ENCODE data around the gene PARD3. TPM values are rescaled to one million over a fixed set of nuclear protein-coding genes. Genes with fewer than 3 reads are reported as not detected.

Gene PARD3
- total RNA-seq, 1 experiment from 2014 or later = 57.4 TPM

DNA sequence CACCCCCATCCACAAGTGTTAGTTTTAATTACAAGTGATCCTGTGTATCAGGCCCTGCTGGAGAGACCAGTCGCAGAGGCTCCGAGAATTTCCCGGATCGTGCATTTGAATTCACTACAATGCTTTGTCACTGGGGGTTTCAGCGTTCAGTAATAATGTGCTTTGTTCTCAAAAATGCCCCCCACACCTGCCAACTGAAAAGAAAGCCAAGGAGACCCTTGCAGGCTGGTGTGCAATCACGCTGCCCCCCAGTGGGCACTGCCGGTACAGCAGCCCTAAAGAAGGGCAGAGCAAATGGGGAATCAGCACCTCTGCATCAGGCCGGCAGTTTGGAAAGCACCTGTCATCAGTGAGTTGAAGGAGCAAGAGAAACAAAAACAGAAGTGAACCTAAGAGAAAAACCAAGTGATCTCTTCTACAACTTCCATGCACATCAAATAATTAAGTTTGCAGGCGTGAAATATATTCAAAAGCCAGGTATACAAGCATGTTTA is 177.6 kb downstream of the PARD3 start:
- peak; percentile 94 for TF ChIP-seq CTCF (conservative IDR thresholded peaks at IDR 0.05)
- no peak for TF ChIP-seq EZH2 (IDR thresholded peaks at IDR 0.05; ENCODE audit: low read depth)
- Histone ChIP-seq H3K9me3 (ENCODE audit: insufficient read depth, low read depth) (no peaks in the 10 kb centered on the region), H3K79me2 (ENCODE audit: low read depth) (peaks cover 22% of the 10 kb centered on the region; the same call in 1 of the 2 replicates), H4K20me1 (ENCODE audit: insufficient read depth) (peaks cover 13% of the 10 kb centered on the region), H3K27ac (no peak overlapping the region), H3K9me2 (ENCODE audit: insufficient read depth) (no peaks in the 10 kb centered on the region), H3K27me3 (ENCODE audit: insufficient read depth, low read depth) (no peaks in the 10 kb centered on the region), H2AFZ (no peak overlapping the region), H3K4me3 (no peak overlapping the region), H3K4me1 (replicated peaks; ENCODE audit: insufficient read depth) (peaks cover 5% of the 10 kb centered on the region; the same call in 1 of the 2 replicates), H3F3A (ENCODE audit: insufficient read depth, low read depth) (no peaks in the 10 kb centered on the region), H3K4me2 (no peak overlapping the region), H3K36me3 (ENCODE audit: low read depth) (no peaks in the 10 kb centered on the region)
- POLR2A ChIA-PET (ENCODE audit: unreplicated experiment) = no interaction called here
- BruUV-seq (replicated peaks) = no TSS peak
- DNase-seq = peak in 1 of 2 experiments; percentile 56
- intact Hi-C loops (cut with micrococcal nuclease; ENCODE audit: unreplicated experiment) = loop anchor here (5.0 to 10.0 kb wide), 4 partner anchors 313 to 1840 kb away; no protein-coding TSS in a partner anchor
- CTCF ChIA-PET = interaction anchor here (0.7 kb wide), 1 partner anchor 1303 kb away, joined by 3 read pairs; no protein-coding TSS in a partner anchor

DNA sequence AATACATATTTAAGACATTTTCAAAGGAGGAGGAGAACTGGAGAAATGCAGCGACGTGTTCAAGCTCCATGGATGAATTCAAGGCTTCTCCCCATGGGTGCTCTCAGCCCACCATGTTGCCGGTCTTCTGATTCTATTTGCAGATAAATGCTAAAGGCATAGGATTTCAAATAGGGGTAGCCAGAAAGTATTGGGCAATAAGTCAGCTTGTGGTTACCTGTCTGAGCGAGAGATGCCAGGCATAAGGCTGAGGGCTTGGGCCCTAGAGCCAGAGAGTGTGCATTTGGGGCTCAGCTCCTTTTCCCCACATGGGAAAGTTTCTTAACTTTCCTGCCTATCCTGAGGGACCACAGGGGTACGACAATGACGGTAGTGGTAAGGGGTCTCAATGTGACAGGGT is 180.0 kb downstream of the PARD3 start:
- peaks cover 5% of the 10 kb centered on the region; the same call in 1 of the 2 replicates for H3K4me1 ChIP-seq (replicated peaks; ENCODE audit: insufficient read depth)
- H3K9me2 ChIP-seq (ENCODE audit: insufficient read depth) = no peaks in the 10 kb centered on the region
- CTCF ChIA-PET = no interaction called here
- H3K4me3 ChIP-seq = no peak overlapping the region
- no peaks in the 10 kb centered on the region for H3F3A ChIP-seq (ENCODE audit: insufficient read depth, low read depth)
- no peaks in the 10 kb centered on the region for H3K9me3 ChIP-seq (ENCODE audit: insufficient read depth, low read depth)
- no peak for DNase-seq
- H4K20me1 ChIP-seq (ENCODE audit: insufficient read depth) = peaks cover 13% of the 10 kb centered on the region
- no peak for TF ChIP-seq EZH2 (IDR thresholded peaks at IDR 0.05; ENCODE audit: low read depth)
- TF ChIP-seq CTCF (conservative IDR thresholded peaks at IDR 0.05) = no peak
- no peaks in the 10 kb centered on the region for H3K27me3 ChIP-seq (ENCODE audit: insufficient read depth, low read depth)
- no peak overlapping the region for H3K4me2 ChIP-seq
- no peaks in the 10 kb centered on the region for H3K36me3 ChIP-seq (ENCODE audit: low read depth)
- intact Hi-C loops (cut with micrococcal nuclease; ENCODE audit: unreplicated experiment) = loop anchor here (5.0 to 10.0 kb wide), 4 partner anchors 310 to 1838 kb away; no protein-coding TSS in a partner anchor
- BruUV-seq (replicated peaks) = no TSS peak
- POLR2A ChIA-PET (ENCODE audit: unreplicated experiment) = no interaction called here
- H3K79me2 ChIP-seq (ENCODE audit: low read depth) = peaks cover 22% of the 10 kb centered on the region; the same call in 1 of the 2 replicates
- no peak overlapping the region for H2AFZ ChIP-seq
- no peak overlapping the region for H3K27ac ChIP-seq

DNA sequence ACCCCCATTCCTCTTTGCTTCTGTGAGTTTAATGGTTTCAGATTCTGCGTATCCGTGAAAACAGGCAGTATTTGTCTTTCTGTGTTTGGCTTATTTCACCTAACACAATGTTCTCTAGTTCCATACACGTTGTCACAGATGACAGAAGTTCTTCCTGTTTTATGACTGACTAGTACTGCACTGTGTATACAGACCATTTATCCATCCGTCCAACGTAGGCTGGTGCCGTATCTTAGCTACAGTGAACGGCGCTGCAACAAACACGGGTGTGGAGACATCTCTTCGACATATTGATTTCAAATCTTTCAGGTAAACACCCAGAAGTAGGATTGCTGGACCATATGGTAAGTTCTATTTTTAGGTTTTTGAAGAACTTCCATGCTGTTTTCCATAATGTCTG is 181.7 kb downstream of the PARD3 start:
- Histone ChIP-seq H3K36me3 (ENCODE audit: low read depth) (no peaks in the 10 kb centered on the region), H3F3A (ENCODE audit: insufficient read depth, low read depth) (no peaks in the 10 kb centered on the region), H4K20me1 (ENCODE audit: insufficient read depth) (peaks cover 8% of the 10 kb centered on the region), H3K4me2 (no peak overlapping the region), H3K9me3 (ENCODE audit: insufficient read depth, low read depth) (no peaks in the 10 kb centered on the region), H3K4me3 (no peak overlapping the region), H3K9me2 (ENCODE audit: insufficient read depth) (no peaks in the 10 kb centered on the region), H2AFZ (no peak overlapping the region), H3K4me1 (replicated peaks; ENCODE audit: insufficient read depth) (no peaks in the 10 kb centered on the region; the same call in 1 of the 2 replicates), H3K27me3 (ENCODE audit: insufficient read depth, low read depth) (no peaks in the 10 kb centered on the region), H3K27ac (no peak overlapping the region), H3K79me2 (ENCODE audit: low read depth) (peaks cover 22% of the 10 kb centered on the region; the same call in 1 of the 2 replicates)
- no peak for DNase-seq
- TF ChIP-seq EZH2 (IDR thresholded peaks at IDR 0.05; ENCODE audit: low read depth) = no peak
- TF ChIP-seq CTCF (conservative IDR thresholded peaks at IDR 0.05) = no peak
- POLR2A ChIA-PET (ENCODE audit: unreplicated experiment) = no interaction called here
- intact Hi-C loops (cut with micrococcal nuclease; ENCODE audit: unreplicated experiment) = loop anchor here (10.0 kb wide), 1 partner anchor 309 kb away; no protein-coding TSS in a partner anchor
- CTCF ChIA-PET = no interaction called here
- no TSS peak for BruUV-seq (replicated peaks)
